Sigmoid colon (tissue), 7 donors: ENCODE data around the gene RTL10. TPM values are rescaled to one million over a fixed set of nuclear protein-coding genes. Genes with fewer than 3 reads are reported as not detected.

ENCODE experiments used
- DNase-seq: peaks from one replicate; pipeline ENCODE4 v3.0.0-alpha.2; 2019
- H3K27ac ChIP-seq, 4 donors: fragments of 200-600 bp; sonication (generic); one replicate each; pipeline ENCODE4 v1.5.1; 2016 to 2019; ENCODE audit warnings: mild to moderate bottlenecking in 1 of 4
- H3K27me3 ChIP-seq, 3 donors: fragments of 200-600 bp; sonication (generic); one replicate each; pipeline ENCODE4 v1.5.1; 2019; ENCODE audit warnings: mild to moderate bottlenecking in 1 of 3
- H3K36me3 ChIP-seq, 4 donors: fragments of 200-600 bp; sonication (generic); one replicate each; pipeline ENCODE4 v1.5.1; 2016 to 2019
- H3K4me1 ChIP-seq, 4 donors: fragments of 200-600 bp; sonication (generic); one replicate each; pipeline ENCODE4 v1.5.1; 2017 to 2019
- H3K4me3 ChIP-seq, 4 donors: fragments of 200-600 bp; sonication (generic); one replicate each; pipeline ENCODE4 v1.5.1; 2017 to 2019; ENCODE audit warnings: mild to moderate bottlenecking in 2 of 4, moderate library complexity in 1 of 4
- H3K9me3 ChIP-seq, 4 donors: fragments of 200-600 bp in 3 of 4; sonication (generic) in 3 of 4; one replicate each; pipeline versions ENCODE4 v1.5.1 to v1.6.1; 2013 to 2019
- EP300 ChIP-seq, 4 donors: sonication (generic); formaldehyde crosslinking; IDR thresholded peaks; one replicate each; pipeline ENCODE4 v1.6.1; 2017; ENCODE audit warnings: antibody characterized with exemption in 4 of 4
- POLR2A ChIP-seq, 2 donors: fragments of 450-650 bp; IDR thresholded peaks; one replicate each; pipeline ENCODE4 v1.6.1; 2016; ENCODE audit warnings: antibody characterized with exemption in 2 of 2, mild to moderate bottlenecking in 2 of 2, moderate library complexity in 2 of 2
- POLR2AphosphoS5 ChIP-seq, 4 donors: sonication (generic); formaldehyde crosslinking; IDR thresholded peaks; one replicate each; pipeline ENCODE4 v1.6.1; 2017; ENCODE audit warnings: antibody characterized with exemption in 4 of 4
- WGBS, 2 donors: extraction: QIAGEN DNeasy Blood & Tissue Kit; methylation state at CpG; one replicate each; pipeline ENCODE4 v1.1.7; 2013; 5-methylcytosine and 5-hydroxymethylcytosine counted together
- intact Hi-C: fragments of 100-400 bp; cut with DNase I; formaldehyde crosslinking; loops from one replicate; pipeline ENCODE4 v1.15.1; 2023
- polyA plus RNA-seq, 3 donors: library from polyadenylated mRNA; stranded (reverse); fragments of 200-250 nt; gene quantifications; one replicate each; pipeline ENCODE4 v1.2.3, GENCODE V29; 2013
- total RNA-seq, 4 donors: library from RNA; depleted of rRNA; stranded (reverse); fragments of >200 nt; gene quantifications; one replicate each; pipeline ENCODE4 v1.1.0, GENCODE V29; 2016
- TF ChIP-seq, protein P1 (sequence below), 4 experiments: fragments of 450-650 bp in 3 of 4; fragments of 200-600 bp in 1 of 4; IDR thresholded peaks; one replicate each; pipeline ENCODE4 v1.5.1; 2016 to 2019; ENCODE audit warnings: antibody characterized with exemption in 4 of 4, mild to moderate bottlenecking in 3 of 4, moderate library complexity in 2 of 4
- donor health status: healthy with polysubstance abuse.
- donor health status: Bipolar disorder and iron deficiency.
- donor health status: healthy.

Gene RTL10
- total and polyA plus RNA-seq, 7 donors: 1.8 to 15.0 (median 7.8) TPM

GRCh38 chr22:19810381-19811201 is 44.1 kb downstream of the RTL10 start:
- intact Hi-C loops: no loop called here
- peak; percentile 56 for DNase-seq
- Histone ChIP-seq H3K27me3 (no peaks in the 10 kb centered on the region), H3K4me1 (no peaks in the 10 kb centered on the region), H3K27ac (no peak overlapping the region), H3K36me3 (peaks cover 0 to 6% (median 3%) of the 10 kb centered on the region in 4 donors), H3K4me3 (no peak overlapping the region), H3K9me3 (no peaks in the 10 kb centered on the region)
- TF ChIP-seq POLR2AphosphoS5 (IDR thresholded peaks at IDR 0.05): no peak
- no peak for TF ChIP-seq POLR2A (IDR thresholded peaks at IDR 0.05)
- TF ChIP-seq EP300 (IDR thresholded peaks at IDR 0.05): no peak
- TF ChIP-seq, protein P1, sequence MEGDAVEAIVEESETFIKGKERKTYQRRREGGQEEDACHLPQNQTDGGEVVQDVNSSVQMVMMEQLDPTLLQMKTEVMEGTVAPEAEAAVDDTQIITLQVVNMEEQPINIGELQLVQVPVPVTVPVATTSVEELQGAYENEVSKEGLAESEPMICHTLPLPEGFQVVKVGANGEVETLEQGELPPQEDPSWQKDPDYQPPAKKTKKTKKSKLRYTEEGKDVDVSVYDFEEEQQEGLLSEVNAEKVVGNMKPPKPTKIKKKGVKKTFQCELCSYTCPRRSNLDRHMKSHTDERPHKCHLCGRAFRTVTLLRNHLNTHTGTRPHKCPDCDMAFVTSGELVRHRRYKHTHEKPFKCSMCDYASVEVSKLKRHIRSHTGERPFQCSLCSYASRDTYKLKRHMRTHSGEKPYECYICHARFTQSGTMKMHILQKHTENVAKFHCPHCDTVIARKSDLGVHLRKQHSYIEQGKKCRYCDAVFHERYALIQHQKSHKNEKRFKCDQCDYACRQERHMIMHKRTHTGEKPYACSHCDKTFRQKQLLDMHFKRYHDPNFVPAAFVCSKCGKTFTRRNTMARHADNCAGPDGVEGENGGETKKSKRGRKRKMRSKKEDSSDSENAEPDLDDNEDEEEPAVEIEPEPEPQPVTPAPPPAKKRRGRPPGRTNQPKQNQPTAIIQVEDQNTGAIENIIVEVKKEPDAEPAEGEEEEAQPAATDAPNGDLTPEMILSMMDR (IDR thresholded peaks at IDR 0.05): no peak
- 89 to 95% methylated on average over 23 of the region's 23 CpGs for WGBS, 2 donors

DNA sequence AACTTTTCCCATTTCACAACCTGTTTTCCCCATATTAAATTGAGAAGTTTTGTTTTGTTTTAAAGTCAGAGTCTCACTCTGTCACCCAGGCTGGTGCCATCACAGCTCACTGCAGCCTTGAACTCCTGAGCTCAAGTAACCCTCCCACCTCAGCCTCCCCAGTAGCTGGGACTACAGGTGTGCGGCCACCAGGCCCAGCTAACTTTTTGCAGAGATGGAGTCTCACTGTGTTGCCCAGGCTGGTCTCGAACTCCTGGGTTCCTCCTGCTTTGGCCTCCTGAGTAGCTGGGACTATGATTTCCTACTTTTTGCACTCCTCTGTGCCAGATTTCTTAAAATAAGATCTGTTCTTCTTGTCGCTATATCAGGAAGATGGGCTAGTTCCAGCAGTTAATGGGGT is 44.9 kb downstream of the RTL10 start:
- Histone ChIP-seq H3K27me3 (no peaks in the 10 kb centered on the region), H3K9me3 (no peaks in the 10 kb centered on the region), H3K36me3 (peaks cover 0 to 6% (median 3%) of the 10 kb centered on the region in 4 donors), H3K4me1 (no peaks in the 10 kb centered on the region), H3K4me3 (no peak overlapping the region), H3K27ac (no peak overlapping the region)
- no peak for DNase-seq
- intact Hi-C loops: no loop called here
- 94% methylated on average over 3 of the region's 3 CpGs for WGBS, 2 donors
- no peak for TF ChIP-seq POLR2AphosphoS5 (IDR thresholded peaks at IDR 0.05)
- TF ChIP-seq, protein P1 (IDR thresholded peaks at IDR 0.05): no peak
- no peak for TF ChIP-seq POLR2A (IDR thresholded peaks at IDR 0.05)
- TF ChIP-seq EP300 (IDR thresholded peaks at IDR 0.05): no peak

DNA sequence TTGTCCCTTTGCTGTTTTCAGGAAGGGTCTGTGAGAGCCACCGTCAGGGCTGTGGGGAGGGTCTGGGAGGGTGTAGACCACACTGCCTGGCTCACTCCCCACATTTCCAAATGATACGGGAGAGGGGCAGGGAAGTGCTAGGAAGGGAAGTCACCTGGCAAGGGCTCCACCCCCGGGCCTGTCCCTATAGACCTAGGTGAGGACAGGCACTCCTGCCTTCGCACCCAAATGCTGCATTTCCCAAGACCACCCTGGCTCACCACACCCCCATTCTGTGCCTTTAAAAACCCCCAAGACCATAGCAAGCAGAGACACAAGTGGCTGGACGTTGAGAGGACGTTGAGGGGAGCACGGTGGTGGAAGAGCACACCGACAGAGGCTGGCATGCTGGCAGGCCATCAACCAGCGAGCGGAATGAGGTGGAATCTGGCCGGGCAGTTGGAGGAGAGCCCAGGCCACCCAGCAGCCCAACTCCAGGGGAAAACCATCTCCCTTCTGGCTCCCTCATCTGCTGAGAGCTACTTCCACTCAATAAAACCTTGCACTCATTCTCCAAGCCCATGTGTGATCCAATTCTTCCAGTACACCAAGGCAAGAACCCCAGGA is 45.7 kb downstream of the RTL10 start:
- H3K27me3 ChIP-seq: no peaks in the 10 kb centered on the region
- no peaks in the 10 kb centered on the region for H3K4me1 ChIP-seq
- intact Hi-C loops: no loop called here
- DNase-seq: no peak
- H3K4me3 ChIP-seq: no peak overlapping the region
- TF ChIP-seq POLR2A (IDR thresholded peaks at IDR 0.05) (no peak), POLR2AphosphoS5 (IDR thresholded peaks at IDR 0.05) (no peak), EP300 (IDR thresholded peaks at IDR 0.05) (no peak)
- TF ChIP-seq, protein P1 (IDR thresholded peaks at IDR 0.05): no peak
- H3K36me3 ChIP-seq: peaks cover 0 to 6% (median 3%) of the 10 kb centered on the region in 4 donors
- WGBS, 2 donors: 86 to 90% methylated on average over 11 of the region's 11 CpGs
- H3K27ac ChIP-seq: no peak overlapping the region
- no peaks in the 10 kb centered on the region for H3K9me3 ChIP-seq

GRCh38 chr22:19807914-19808872 is 46.5 kb downstream of the RTL10 start:
- Histone ChIP-seq H3K27ac (no peak overlapping the region), H3K4me3 (no peak overlapping the region), H3K27me3 (no peaks in the 10 kb centered on the region), H3K36me3 (peaks cover 0 to 9% (median 2%) of the 10 kb centered on the region in 4 donors), H3K9me3 (no peaks in the 10 kb centered on the region), H3K4me1 (no peaks in the 10 kb centered on the region)
- 95 to 96% methylated on average over 20 of the region's 20 CpGs for WGBS, 2 donors
- TF ChIP-seq EP300 (IDR thresholded peaks at IDR 0.05): no peak
- no peak for TF ChIP-seq POLR2A (IDR thresholded peaks at IDR 0.05)
- TF ChIP-seq, protein P1 (IDR thresholded peaks at IDR 0.05): no peak
- TF ChIP-seq POLR2AphosphoS5 (IDR thresholded peaks at IDR 0.05): no peak
- intact Hi-C loops: no loop called here
- peak; percentile 40 for DNase-seq
